ENCODE measurements around the gene ZBTB46.

DNA sequence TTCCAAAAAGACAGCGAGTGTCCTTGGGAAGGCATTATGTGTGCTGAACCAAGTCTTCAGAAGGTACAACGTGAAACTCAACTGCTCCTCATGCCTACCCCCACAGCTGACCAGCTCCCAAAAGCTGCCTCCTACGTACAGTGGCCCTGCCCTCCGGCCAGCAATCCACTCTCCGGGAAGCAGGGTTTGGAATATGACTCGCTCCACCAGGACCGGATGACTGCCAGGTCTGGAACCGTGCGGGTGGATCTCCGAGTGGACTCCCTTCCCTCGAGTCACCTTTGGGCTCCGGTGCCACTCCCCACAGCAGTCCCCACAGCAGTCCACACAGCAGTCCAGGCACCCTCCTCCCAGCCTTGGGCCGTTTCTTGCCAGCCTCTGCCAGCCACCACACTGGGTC, 4.3 kb downstream of the ZBTB46 start:
- no peak for TF ChIP-seq POLR2A (IDR thresholded peaks at IDR 0.05)
- TF ChIP-seq, protein P1, sequence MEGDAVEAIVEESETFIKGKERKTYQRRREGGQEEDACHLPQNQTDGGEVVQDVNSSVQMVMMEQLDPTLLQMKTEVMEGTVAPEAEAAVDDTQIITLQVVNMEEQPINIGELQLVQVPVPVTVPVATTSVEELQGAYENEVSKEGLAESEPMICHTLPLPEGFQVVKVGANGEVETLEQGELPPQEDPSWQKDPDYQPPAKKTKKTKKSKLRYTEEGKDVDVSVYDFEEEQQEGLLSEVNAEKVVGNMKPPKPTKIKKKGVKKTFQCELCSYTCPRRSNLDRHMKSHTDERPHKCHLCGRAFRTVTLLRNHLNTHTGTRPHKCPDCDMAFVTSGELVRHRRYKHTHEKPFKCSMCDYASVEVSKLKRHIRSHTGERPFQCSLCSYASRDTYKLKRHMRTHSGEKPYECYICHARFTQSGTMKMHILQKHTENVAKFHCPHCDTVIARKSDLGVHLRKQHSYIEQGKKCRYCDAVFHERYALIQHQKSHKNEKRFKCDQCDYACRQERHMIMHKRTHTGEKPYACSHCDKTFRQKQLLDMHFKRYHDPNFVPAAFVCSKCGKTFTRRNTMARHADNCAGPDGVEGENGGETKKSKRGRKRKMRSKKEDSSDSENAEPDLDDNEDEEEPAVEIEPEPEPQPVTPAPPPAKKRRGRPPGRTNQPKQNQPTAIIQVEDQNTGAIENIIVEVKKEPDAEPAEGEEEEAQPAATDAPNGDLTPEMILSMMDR (IDR thresholded peaks at IDR 0.05), result no peak

All from tibial nerve (tissue), 3 donors.